ENCODE results near the gene CHCHD3.

CHCHD3 gene

DNA sequence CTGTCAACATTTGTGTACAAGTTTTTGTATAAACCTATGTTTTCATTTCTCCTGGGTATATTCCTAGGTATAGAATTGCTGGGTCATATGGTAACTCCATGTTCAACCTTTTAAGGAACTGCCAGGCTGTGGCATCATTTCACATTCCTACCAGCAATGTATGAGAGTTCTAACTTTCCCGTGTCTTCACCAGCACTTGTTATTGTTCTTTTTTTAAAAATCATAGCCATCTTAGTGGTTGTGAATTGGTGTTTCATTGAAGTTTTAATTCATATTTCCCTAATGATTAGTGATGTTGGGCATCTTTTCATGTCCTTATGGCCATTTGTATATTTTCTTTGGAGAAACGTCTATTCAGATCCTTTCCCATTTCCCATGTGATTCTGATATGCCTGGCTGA, 312.6 kb downstream of the CHCHD3 start:
- no peaks in the 10 kb centered on the region for H3K36me3 ChIP-seq
- peaks cover 10% of the 10 kb centered on the region for H3K9me3 ChIP-seq (ENCODE audit: severe bottlenecking)
- no peaks in the 10 kb centered on the region for H3K27me3 ChIP-seq (ENCODE audit: insufficient read depth, low read depth, severe bottlenecking)
- TF ChIP-seq, protein P1, sequence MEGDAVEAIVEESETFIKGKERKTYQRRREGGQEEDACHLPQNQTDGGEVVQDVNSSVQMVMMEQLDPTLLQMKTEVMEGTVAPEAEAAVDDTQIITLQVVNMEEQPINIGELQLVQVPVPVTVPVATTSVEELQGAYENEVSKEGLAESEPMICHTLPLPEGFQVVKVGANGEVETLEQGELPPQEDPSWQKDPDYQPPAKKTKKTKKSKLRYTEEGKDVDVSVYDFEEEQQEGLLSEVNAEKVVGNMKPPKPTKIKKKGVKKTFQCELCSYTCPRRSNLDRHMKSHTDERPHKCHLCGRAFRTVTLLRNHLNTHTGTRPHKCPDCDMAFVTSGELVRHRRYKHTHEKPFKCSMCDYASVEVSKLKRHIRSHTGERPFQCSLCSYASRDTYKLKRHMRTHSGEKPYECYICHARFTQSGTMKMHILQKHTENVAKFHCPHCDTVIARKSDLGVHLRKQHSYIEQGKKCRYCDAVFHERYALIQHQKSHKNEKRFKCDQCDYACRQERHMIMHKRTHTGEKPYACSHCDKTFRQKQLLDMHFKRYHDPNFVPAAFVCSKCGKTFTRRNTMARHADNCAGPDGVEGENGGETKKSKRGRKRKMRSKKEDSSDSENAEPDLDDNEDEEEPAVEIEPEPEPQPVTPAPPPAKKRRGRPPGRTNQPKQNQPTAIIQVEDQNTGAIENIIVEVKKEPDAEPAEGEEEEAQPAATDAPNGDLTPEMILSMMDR (IDR thresholded peaks at IDR 0.05; ENCODE audit: low read depth, low read length): no peak
- H3K27ac ChIP-seq: no peak overlapping the region
- H3K4me3 ChIP-seq (ENCODE audit: low read depth, low read length): no peak overlapping the region
- DNase-seq: no peak

DNA sequence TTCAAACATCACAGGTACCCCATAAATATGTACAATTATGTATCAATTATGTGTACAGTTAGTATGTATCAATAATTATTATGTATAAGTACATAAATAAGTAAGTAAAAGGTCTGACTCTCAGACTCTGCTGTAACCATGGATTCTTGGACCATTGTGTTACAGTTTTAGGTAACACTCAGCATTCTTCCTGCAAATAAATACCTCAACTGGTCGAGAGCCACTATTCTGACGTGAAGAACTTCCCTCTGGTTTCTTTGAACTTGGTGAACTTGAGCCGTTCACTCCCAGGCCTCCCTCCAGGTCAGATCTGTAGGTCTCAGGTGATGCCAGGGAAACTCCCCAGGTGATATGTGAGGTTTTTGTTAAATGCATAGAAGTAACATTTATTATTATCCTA, 313.8 kb downstream of the CHCHD3 start:
- TF ChIP-seq, protein P1 (IDR thresholded peaks at IDR 0.05; ENCODE audit: low read depth, low read length): no peak
- no peak overlapping the region for H3K27ac ChIP-seq
- no peak overlapping the region for H3K4me3 ChIP-seq (ENCODE audit: low read depth, low read length)
- H3K27me3 ChIP-seq (ENCODE audit: insufficient read depth, low read depth, severe bottlenecking): no peaks in the 10 kb centered on the region
- peaks cover 10% of the 10 kb centered on the region for H3K9me3 ChIP-seq (ENCODE audit: severe bottlenecking)
- no peak for DNase-seq
- H3K36me3 ChIP-seq: no peaks in the 10 kb centered on the region

DNA sequence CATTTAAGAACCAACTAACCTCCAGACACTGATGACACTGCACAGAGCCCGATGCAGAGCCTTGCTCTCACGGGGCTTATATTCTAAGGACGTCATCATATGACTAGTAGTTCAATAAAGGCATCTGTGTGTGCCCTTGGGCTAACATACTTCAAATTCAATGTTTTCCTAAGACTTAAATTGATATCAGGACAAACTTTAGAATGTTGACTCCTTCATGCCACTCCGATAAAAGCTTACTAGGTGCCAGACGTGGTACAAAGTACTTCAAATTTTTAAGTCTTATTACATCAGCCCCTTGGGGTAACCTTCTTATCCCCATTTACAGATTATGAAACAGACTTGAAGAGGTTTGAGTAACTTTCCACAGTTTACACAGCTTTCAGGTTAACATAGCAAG, 314.5 kb downstream of the CHCHD3 start:
- DNase-seq: no peak
- H3K36me3 ChIP-seq: no peaks in the 10 kb centered on the region
- TF ChIP-seq, protein P1 (IDR thresholded peaks at IDR 0.05; ENCODE audit: low read depth, low read length): no peak
- no peak overlapping the region for H3K4me3 ChIP-seq (ENCODE audit: low read depth, low read length)
- H3K9me3 ChIP-seq (ENCODE audit: severe bottlenecking): peaks cover 10% of the 10 kb centered on the region
- no peak overlapping the region for H3K27ac ChIP-seq
- H3K27me3 ChIP-seq (ENCODE audit: insufficient read depth, low read depth, severe bottlenecking): no peaks in the 10 kb centered on the region

DNA sequence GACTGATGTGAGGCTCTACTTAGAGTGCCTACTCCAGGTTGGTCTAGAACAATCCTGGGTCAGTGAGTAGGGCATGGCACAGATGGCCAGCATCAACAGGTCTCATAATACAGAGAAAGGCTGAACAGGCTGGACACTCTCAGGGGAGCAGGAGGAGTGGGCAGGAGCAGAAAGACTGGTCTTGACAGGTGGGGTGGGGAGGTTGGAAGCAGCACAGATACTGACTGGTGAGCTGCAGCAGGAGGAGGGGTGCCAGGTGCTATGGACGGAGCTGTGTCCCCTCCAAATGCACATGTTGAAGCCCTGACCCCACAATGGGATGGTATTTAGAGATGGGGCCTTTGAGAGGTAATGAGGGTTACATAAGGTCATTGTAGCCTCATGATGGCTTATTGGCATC, 315.2 kb downstream of the CHCHD3 start:
- no peak for DNase-seq
- Histone ChIP-seq H3K27ac (no peak overlapping the region), H3K9me3 (ENCODE audit: severe bottlenecking) (peaks cover 10% of the 10 kb centered on the region), H3K4me3 (ENCODE audit: low read depth, low read length) (no peak overlapping the region), H3K27me3 (ENCODE audit: insufficient read depth, low read depth, severe bottlenecking) (no peaks in the 10 kb centered on the region), H3K36me3 (no peaks in the 10 kb centered on the region)
- TF ChIP-seq, protein P1 (IDR thresholded peaks at IDR 0.05; ENCODE audit: low read depth, low read length): no peak

DNA sequence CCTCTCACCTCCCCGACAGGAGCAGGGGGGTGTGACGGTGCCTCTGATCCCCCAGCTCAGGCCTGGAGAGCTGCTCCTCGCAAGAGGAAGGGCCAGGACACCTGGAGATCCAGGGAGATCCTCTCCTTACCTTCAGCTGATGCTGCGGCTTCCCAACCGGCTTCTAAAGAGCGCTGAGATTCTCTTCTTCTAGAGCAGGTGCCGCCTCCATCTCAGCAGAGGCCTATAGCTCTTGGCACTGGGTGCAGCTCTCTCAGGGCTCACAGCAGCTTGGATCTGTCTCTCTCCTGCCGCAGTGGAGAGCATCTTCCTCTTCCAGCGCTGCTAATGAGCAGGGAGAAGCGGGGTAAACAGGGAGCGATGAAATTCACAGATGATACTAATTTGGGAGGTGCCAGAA, 316.0 kb downstream of the CHCHD3 start:
- H3K27ac ChIP-seq: no peak overlapping the region
- H3K27me3 ChIP-seq (ENCODE audit: insufficient read depth, low read depth, severe bottlenecking): no peaks in the 10 kb centered on the region
- no peak overlapping the region for H3K4me3 ChIP-seq (ENCODE audit: low read depth, low read length)
- DNase-seq: no peak
- H3K36me3 ChIP-seq: no peaks in the 10 kb centered on the region
- TF ChIP-seq, protein P1 (IDR thresholded peaks at IDR 0.05; ENCODE audit: low read depth, low read length): no peak
- H3K9me3 ChIP-seq (ENCODE audit: severe bottlenecking): peaks cover 10% of the 10 kb centered on the region

DNA sequence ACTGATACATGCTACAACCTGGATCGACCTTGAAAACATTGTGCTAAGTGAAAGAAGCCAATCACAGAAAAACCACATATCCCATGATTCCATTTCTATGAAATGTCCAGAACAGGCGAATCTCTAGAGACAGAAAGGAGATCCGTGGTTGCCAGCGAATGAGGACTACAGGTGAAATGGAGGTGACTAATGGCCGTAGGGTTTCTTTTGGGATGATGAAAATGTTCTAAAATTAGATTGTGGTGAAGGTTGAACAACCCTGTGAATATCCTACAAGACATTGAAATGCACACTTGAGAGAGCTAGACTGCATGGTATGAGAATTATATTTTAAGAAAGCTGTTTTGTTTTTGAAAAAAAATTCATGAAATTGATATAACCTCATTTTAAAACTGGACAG, 317.1 kb downstream of the CHCHD3 start:
- H3K27ac ChIP-seq: no peak overlapping the region
- TF ChIP-seq, protein P1 (IDR thresholded peaks at IDR 0.05; ENCODE audit: low read depth, low read length): no peak
- DNase-seq: no peak
- no peaks in the 10 kb centered on the region for H3K27me3 ChIP-seq (ENCODE audit: insufficient read depth, low read depth, severe bottlenecking)
- no peaks in the 10 kb centered on the region for H3K36me3 ChIP-seq
- H3K4me3 ChIP-seq (ENCODE audit: low read depth, low read length): no peak overlapping the region
- peaks cover 6% of the 10 kb centered on the region for H3K9me3 ChIP-seq (ENCODE audit: severe bottlenecking)
